ENCODE results near the gene BMP6.

- TF ChIP-seq CTCF (conservative IDR thresholded peaks at IDR 0.05) (no peak), ZFX (IDR thresholded peaks at IDR 0.05) (no peak)
These were observed 170.6 kb downstream of the BMP6 start for GRCh38 chr6:7896465-7896987.

Measured in C4-2B (cell line).